ENCODE data around the gene TACC2. TPM values are rescaled to one million over a fixed set of nuclear protein-coding genes. Genes with fewer than 3 reads are reported as not detected.

Gene TACC2
- total RNA-seq, 1 experiment from 2014 or later: 25.0 TPM

- DNase-seq (ENCODE audit: low spot score): no peak
Measured at GRCh38 chr10:122120008-122120744, 131.2 kb downstream of the TACC2 start.

- no peak for DNase-seq (ENCODE audit: low spot score)
Measured at GRCh38 chr10:122121059-122121458, 132.1 kb downstream of the TACC2 start.

GRCh38 chr10:122122493-122122892 is 133.5 kb downstream of the TACC2 start:
- no peak for DNase-seq (ENCODE audit: low spot score)

DNA sequence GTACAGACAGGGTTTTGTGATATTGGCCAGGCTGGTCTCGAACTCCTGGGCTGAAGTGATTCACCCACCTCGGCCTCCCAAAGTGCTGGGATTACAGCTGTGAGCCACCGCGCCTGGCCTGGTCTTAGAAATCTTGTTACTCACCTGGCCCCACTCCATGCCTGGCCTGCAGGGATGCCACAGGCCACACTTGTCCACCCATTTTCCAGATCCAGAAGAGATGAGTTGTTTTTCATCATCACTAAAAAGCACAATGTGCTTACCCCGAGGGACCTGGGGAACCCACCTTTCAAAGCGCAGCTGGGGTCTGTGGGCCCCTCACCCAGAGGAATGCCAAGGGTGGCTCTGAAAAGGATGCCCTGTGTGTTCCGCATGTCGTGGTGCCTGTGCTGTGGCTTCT is 134.2 kb downstream of the TACC2 start:
- DNase-seq (ENCODE audit: low spot score): no peak

GRCh38 chr10:122124342-122124741 is 135.4 kb downstream of the TACC2 start:
- DNase-seq (ENCODE audit: low spot score): no peak

- no peak for DNase-seq (ENCODE audit: low spot score)
Measured at GRCh38 chr10:122124808-122125207, 135.8 kb downstream of the TACC2 start.

DNA sequence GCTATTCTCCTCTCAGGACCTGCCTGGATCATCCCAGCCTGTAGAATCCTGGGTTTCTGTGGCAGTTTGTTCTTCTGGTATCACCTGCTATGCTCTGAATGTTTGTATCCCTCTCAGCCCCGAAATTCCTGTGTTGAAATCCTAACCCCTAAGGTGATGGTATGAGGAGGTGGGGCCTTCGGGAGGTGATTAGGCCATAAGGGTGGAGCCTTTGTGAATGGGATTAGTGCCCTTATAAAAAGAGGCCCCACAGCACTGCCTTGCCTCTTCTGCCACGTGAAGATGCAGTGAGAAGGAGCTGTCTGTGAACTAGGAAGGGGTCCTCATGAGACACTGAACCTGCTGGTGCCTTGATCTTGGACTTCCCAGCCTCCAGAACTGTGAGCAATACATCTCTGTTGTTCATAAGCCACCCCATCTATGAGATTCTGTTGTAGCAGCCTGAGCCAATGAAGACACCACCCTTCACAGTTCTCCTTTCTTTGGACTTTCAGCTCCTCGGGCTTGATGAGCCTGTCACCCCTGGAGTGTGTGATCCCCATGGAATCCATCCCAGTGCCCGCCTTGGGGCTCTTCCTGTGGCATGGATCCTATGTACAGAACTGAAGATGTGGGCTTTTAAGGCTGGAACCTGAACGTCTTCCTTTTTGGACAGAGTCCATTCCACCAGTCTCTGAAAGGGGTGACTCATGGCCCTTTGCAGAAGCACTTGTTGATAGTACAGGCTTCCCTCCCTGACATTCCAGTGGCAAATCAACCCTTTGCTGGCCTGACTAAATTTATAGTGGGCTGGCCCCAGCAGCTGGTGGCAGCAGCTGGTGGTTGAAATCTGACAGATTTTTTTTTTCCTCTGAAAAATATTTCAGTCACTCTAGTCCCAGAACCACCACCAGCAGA is 138.0 kb downstream of the TACC2 start:
- DNase-seq (ENCODE audit: low spot score): peak; percentile 77

GRCh38 chr10:122127943-122128342 is 139.0 kb downstream of the TACC2 start:
- no peak for DNase-seq (ENCODE audit: low spot score)

DNA sequence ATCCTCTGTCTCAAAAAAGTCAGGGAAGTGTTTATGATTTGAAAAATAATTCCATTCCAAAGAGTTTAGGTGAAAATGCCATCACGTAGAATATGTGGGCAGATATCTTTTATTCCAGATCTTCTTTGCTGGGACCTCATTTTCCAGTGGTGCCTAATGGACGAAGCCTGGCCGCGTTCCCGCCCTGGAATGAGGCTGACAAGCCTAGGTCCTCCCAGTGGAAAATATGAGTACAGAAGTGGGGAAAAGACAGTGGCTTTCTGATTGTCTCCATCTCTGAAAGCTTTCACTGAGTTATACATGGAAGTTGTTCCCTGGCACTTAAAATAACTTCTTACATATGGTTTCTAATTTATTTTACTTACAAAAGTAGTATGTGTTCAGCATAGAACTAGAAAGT is 139.4 kb downstream of the TACC2 start:
- DNase-seq (ENCODE audit: low spot score): no peak

DNA sequence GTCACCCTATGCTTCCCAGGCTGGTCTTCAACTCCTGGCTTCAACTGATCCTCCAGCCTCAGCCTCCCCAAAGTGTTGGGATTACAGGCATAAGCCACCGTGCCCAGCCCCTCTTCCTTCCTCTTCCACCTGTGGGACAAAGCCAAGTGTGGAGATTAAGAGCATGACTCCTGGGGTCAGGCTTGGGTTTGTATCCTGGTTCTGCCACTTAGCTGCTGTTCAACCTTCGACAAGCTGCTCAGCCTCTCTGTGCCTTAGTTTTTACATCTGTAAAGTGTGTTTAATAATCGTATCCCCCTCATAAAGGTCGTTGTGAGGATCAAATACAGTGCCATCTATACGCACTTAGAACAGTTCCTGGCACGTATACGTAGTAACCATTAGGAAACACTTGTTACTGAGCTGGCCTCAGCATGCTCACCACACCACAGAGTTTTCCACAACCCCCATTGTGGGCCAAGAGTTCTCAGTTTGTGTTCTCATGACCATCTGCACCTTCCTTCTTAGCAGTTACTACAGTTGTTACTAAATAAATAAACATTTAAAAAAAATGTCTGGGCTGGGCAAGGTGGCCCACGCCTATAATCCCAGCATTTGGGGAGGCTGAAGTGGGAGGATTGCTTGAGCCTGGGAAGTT is 141.6 kb downstream of the TACC2 start:
- DNase-seq (ENCODE audit: low spot score): no peak

GRCh38 chr10:122132331-122132755 is 143.4 kb downstream of the TACC2 start:
- no peak for DNase-seq (ENCODE audit: low spot score)

DNA sequence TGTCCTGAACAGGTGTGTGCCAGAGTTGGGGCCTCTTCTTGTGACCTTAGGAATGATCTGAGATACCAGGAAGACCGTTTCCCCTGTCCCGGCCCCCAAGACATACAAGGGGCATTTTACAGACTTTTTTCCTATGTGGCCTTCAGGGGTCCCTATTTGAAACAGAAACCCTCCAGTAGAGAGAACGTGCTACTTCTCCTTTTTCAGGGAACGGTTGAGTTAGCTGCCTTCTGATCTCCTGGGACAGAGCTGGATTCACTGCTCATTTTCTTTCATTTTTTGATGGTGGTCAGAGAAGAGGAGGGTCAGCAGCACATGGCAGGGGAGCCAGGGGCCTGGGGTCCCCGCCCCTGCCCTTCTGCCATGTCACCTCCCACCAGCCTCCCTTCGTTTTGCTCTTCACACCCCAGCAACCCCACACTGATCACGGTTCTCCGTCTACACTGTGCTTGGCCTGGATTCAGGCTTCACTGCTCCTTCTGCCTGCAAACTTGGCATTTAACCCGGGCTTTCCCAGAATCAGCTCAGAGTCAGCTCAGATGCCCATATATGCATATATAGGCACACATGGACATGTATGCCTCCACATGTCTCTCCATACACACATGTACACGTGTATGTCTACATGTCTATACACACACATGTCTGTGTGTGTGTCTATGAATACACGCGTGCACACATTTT is 144.1 kb downstream of the TACC2 start:
- DNase-seq (ENCODE audit: low spot score): no peak

- no peak for DNase-seq (ENCODE audit: low spot score)
Measured at GRCh38 chr10:122135251-122136025, 146.5 kb downstream of the TACC2 start.

DNA sequence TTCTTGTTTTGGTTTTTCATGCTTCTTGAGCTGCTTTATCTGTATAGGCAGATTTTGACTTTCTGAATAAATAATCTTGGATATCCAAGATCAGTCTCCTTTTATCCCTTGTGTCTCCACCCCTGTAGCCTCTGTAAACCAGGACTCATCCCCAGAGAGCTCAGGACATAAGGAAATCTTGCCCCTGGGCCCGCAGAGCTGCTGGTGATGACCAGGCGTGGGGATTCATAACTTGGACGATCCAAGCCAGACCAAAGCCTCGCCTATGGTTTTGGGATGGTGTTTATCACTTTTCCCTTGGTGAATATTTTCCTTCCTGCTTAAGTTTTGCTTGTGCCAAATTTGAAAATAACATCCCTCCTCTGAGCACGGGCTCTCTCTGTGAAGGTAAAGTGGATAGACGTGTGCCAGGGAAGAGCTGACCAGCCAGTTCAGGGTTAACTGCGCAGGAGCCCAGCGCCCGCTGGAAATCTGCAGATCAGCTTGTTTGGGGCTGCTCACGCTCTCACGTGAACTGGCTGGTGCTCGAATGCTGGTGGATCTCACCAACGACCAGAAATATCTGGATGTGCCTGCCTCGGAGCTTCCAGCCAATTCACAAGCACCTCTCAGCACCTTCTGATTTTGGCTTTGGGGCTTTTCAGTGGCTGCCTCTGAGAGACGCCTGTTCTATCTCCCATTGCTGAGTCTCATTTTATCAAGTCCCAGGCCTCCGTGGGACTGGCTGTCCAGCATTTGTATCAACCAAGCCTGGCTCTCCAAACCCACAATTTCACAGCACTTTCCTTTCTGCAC is 150.1 kb downstream of the TACC2 start:
- no peak for DNase-seq (ENCODE audit: low spot score)

- no peak for DNase-seq (ENCODE audit: low spot score)
Measured at GRCh38 chr10:122139627-122140170, 150.7 kb downstream of the TACC2 start.

DNA sequence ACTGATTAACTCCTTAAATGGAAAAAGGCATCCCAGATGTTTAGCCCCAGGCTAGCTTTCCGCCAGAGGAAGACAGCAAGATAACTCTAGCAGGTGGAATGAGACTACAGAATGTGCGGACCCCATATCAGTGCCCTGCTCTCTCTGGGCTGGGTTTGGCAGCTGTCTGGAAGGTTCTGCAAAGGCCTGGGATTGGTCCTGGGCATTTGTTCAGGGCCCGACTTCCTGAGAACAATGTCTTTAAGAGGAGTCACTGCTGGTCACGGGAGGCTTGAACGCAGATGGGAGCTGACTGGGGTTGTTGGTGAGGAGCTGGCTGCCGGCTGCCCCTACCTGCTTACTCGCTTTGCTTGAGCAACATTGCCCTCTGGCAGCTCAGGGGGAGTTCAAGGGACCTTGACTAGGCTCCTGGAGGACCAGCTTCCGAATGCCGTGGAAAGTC is 151.5 kb downstream of the TACC2 start:
- no peak for DNase-seq (ENCODE audit: low spot score)

DNA sequence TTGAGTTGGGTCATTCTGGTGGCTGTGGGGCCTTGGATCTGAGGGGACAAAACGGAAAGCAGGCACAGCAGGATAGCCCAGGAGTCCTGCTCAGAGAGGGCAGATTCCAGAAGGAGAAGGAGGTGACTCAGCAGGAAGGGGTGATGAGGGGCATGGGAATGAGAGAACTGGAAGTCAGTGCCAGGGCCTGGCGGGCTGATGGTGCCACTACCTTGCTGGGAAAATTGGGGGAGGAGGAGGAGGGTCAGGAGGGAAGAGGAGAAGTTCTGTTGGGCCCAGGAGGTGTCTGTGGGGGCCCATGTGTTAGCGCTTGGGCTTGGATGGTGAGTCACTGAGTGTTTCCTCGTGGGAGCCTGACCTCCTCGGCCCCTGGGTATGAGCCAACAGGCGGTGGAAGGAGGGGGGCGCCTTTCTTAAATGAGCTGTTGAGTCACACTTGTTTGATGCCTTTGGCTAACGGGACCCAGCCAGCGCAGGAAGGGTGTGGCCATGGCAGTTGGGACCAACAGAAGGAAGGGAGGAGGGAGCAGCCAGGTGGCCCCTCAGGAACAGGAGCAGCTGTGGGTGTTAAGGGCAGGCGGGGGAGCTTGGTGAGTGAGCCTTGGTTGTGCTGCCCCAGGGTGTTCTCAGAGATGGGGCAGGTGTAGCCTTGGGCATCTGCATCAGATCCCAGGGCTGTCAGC is 152.1 kb downstream of the TACC2 start:
- DNase-seq (ENCODE audit: low spot score): peak; percentile 28

DNA sequence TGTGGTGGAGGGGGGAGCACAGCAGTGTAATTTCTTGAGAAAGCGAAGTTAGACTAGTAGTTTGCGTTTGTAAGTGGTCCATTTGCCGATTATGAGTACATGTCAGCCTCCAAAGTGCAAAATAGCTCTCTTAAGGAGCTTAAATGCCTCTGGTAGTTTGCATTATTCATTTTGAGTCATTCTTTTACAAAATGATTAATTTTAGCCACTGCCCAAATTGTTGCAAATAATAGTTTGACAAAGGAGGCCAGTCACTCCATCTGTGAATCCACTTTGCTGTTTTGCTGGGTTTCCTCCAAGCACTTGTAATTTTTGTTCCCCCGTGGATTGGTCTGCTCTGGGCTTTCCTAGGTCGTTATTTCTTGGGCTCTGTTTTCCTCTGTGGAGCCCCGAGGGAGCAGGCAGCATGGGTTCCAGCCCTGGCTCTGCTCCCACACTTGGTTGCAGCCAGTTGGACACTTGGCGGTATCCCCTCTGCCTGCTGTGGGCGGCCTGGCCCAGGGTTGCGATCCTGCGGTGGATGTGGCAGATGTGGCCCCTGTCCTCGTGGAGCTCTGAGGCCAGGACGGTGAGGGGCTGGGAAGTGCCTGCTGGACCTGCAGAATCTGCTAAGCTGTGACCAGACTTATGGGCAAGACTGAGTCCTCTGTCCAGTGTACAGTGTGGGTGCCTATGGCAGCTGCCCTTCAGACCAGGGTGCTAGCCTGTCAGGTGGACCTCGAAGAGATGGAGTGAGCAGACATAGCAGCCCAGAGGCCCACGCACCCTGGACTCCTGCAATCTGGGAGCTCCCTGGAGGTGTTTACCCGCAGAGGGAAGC is 153.1 kb downstream of the TACC2 start:
- no peak for DNase-seq (ENCODE audit: low spot score)

Data from HT-29 (cell line).